AML-193 (cell line): ENCODE results near the gene SOCS7.
A peak's percentile ranks its signal among the peaks of the same experiment; 100 is the strongest.

Experiments
- DNase-seq, 2 experiments: peaks; one replicate each; lab custom pipeline; 2025; lab: John Stamatoyannopoulos, UW

SOCS7 gene

DNA sequence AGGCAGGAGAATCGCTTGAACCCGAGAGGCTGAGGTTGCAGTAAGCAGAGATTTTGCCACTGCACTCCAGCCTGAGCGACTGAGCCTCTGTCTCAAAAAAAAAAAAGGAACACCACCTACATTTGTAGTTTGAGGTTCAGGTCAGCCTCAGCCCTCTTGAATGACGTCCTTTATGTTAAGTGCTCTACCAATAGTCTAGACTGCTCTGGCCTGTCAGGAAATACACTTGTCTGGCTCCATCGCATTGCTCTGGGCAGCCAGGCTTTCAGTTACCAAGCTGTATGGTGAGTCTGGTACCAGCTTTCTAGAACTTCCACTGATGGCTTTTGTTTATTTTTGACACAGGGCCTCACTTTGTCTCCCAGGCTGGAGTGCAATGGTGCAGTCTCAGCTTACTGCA, 11.4 kb downstream of the SOCS7 start:
- DNase-seq = no peak

GRCh38 chr17:38364741-38365140, 13.1 kb downstream of the SOCS7 start:
- no peak for DNase-seq

DNA sequence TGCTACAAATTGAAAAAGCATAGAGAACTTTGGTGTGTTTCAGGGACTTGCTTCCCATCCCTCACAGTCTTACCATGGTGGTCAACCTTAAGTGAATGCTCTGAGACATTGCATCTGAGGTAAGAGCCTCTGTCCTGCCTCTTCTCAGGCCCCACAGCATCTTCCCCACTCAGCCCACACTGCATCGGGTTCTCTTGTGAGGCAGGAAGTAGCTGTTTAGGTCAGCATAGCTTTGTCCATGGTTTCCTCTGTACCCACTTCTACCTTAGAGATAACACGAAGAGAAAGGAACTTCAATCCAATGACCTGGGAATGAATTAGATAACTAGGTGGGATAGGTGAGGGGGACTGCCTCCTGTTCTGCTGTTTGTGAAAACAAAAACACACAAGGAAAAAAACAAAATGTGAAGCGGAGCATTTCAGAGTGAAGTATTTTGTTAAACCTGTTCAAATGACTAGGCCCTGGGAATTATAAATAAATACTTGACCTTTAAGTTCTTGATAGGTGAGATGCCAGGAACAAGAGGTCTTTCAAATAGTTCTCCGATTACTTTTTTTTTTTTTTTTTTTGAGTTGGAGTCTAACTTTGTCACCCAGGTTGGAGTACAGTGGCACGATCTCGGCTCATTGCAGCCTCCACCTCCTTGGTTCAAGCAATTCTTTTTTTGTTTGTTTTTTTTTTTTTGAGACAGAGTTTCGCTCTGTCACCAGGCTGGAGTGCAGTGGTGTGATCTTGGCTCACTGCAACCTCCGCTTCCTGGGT, 17.7 kb downstream of the SOCS7 start:
- DNase-seq = no peak

- no peak for DNase-seq
Measured at GRCh38 chr17:38379448-38379847, 27.8 kb downstream of the SOCS7 start.

DNA sequence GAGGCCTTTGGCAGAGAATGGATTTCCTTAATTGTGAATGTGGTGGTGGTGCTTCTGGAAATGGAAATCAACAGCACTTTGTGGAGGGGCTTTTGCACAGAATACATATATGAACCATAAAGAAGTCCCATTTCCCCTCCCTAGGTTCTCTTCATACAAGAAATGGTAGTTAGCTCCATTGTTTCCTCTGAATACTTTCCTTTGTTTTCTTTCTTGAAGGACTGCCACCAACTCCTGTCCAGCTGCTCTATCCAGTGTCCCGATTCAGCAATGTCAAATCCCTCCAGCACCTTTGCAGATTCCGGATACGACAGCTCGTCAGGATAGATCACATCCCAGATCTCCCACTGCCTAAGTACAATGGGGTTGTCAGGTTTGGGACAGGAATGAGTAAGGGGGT, 43.4 kb downstream of the SOCS7 start:
- DNase-seq = no peak

DNA sequence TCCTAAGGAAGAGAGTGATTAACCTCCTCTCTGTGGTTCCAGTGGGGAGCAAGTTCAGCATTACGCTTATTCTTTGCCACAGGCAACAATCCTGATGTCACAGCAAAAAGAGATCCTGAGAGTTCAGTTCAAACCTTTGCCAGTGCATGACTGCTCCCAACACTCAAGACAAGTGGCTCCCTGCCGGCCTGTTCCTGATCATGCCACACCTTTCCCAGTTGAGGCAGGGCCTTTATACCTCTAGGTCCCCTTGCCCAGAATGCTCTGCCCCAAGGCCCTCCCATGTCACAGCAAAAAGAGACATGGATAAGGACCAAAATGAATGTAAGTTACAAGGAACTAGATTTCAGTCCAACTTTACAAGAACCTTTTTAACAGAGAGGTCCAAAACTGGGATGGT, 45.6 kb downstream of the SOCS7 start:
- no peak for DNase-seq

- DNase-seq = no peak
Measured at GRCh38 chr17:38400286-38400685, 48.6 kb downstream of the SOCS7 start.

DNA sequence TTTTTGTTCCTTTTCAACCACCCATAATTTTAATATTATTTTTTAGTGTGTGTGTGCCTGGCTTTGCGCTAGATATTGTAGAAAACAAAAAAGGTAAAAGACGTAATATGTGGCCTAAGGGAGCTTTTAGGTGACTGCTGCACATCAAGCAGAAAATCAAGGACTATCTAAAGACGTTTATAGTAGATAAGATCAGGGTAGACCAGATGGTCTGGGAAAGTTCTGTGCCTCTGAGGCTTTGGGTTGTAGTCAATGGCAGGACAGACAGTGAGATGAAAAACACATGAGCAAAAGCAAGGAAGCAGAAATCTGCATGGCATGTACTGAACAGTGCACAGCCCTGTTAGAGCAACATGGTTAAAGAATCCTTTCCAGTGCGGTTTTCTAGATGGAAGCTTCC, 49.8 kb downstream of the SOCS7 start:
- DNase-seq = no peak

GRCh38 chr17:38402897-38403296, 51.3 kb downstream of the SOCS7 start:
- no peak for DNase-seq

- DNase-seq = no peak
Measured at GRCh38 chr17:38403491-38403890, 51.8 kb downstream of the SOCS7 start.

- DNase-seq = no peak
Measured at GRCh38 chr17:38404174-38404943, 52.7 kb downstream of the SOCS7 start.

- DNase-seq = no peak
Measured at GRCh38 chr17:38405654-38406053, 54.0 kb downstream of the SOCS7 start.

DNA sequence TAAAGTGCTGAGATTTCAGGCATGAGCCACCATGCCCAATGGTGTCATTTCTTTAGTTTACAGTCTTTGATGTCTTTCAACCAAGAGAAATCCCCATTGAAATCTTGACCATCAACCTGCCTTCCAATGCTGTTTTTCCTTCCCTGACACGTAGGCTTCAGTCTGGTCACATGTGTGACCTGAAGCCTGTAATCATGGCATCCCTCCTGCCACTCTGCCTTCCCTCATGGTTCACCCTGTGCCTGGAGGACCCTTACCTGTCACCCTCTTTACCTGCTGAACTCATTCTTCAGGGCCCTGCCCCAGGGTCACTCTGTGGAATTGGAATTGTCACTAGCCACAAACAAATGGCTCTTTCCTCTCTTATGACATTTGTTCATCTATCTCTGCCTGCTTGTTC, 58.6 kb downstream of the SOCS7 start:
- no peak for DNase-seq

- DNase-seq = peak; percentile 65 to 73
Measured at GRCh38 chr17:38415250-38416194, 63.9 kb downstream of the SOCS7 start.

DNA sequence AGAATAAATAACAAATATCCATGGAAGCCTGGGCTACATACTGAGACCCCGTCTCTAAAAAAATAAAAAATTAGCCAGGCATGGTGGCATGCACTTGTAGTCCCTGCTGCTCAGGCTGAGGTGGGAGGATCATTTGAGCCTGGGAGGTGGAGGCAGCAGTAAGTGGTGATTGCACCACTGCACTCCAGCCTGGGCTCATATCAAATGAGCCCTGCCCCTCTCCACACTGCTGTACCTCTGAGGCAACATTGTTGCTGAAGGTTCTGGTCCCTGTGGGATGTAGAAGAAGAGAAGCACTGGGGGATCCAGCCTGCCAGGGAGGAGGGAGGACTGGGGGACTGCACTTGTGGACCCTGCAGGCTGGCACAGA, 65.2 kb downstream of the SOCS7 start:
- peak in 1 of 2 experiments; percentile 25 for DNase-seq

DNA sequence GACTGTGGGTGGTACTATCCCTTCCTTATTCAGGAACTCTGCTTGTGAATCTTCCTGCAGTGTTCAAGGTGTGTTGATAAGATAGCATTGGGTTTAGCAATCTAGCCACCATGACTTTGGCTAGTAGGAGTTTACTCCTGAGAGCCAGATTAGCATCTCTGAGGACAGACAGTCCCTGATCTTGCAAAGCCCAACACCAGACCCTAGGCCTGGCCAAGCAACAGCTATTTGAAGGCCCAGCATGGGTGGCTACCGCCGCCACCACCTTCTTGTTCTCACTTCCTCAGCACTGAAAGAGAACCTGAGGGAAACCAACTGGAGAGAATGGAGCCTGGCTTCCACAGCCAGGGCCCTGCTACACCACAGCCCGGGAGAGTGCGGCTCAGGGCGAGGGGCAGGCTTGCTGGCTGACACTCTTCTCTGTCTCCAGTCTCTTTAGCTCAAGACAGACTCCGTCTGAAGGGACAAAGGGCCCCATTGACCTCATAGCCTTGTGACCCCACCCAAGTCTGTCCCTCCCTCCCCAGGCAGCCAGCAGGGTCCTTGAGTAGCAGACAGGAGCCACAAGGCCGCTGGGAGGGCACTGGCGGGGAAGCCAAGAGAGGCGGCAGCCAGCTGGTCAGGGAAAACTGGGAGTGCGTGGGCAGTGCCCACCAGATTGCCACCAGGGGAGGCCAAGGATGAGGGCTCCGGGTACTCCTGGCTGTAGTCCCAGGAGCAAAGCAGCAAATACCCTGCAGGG, 65.7 kb downstream of the SOCS7 start:
- no peak for DNase-seq

DNA sequence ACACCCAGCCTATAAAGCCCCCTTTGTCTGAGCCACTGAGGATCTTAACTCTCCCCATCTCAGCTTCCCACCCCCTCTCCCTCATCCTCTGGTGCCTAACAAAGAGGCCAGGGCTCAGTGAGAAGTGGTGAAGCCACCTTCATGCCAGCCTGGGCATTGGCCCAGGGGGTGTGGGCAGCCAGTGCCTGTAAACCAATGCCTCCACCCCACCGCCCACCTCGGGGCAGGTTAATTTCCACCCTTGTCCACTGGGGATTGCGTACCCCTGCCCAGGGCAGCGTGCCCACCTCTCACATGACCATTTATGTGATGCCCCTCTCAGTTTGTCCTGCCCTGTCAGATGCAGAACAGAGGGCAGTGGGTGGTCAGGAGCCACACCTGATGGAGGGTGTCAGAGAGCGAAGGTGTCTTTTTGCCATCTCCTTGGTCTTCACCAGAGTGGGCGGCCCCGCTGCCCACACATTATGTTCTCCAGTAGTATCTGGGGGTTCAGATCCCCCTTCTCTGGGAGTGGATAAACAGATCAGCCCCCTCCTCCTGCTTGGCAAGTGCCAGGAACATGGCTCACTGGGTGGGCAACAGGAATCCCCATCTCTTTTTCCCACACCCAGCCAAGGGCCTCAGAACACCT, 66.5 kb downstream of the SOCS7 start:
- no peak for DNase-seq

DNA sequence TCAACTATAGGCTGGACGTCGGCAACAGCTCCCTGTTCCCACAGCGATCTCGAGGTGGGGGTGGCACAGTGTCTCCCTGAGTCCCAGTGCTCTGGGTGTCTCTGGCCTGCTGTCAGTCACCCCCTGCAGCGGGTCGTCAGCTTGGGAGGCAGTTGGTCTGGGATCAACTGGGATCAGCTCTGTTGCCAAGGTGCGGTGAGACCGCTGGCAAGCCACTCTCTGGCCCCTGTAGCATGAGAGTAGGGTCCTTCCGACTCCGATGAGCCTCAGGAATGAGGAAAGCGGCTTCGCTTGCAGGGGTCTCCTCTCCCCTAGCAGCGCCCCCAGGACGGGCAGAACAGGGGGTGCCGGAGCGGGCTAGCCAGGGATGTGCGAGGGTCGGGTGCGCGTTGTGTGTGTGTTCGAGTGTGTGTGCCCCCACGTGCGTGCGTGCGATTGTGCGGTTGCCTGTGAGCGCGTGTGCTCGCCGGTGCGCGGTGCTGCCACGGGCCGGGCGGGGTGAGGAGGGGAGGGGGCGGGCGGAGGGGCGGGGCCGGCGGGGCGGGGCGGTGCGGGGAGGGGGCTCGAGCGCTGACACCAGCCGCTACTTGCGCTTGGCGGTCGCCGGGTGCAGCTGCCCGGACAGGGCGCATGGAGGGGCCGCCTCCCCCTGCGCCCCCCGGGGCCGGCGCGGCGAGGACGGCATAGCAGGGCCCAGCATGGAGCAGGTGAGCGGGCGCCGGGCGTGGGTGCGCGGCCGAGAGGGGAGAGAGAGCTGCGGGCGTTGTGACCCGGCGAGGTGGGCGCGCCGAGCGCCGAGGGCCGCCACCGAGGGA, 67.3 kb downstream of the SOCS7 start:
- DNase-seq = no peak

GRCh38 chr17:38419508-38419981, 67.9 kb downstream of the SOCS7 start:
- DNase-seq = no peak

- no peak for DNase-seq
Measured at GRCh38 chr17:38420518-38420917, 68.9 kb downstream of the SOCS7 start.
